Choroid plexus epithelial cell (primary cell): ENCODE results near the gene AGPS.

Experiments used
- DNase-seq: peaks from one replicate; pipeline ENCODE4 v3.0.0-alpha.2; 2010; ENCODE audit warnings: low read depth
- H3K4me3 ChIP-seq: 2 replicates; pipeline ENCODE4 v1.5.1; 2011; ENCODE audit warnings: low read depth, mild to moderate bottlenecking, control low read depth, low read length, moderate library complexity
- CTCF ChIP-seq: conservative IDR thresholded peaks from 2 replicates; pipeline ENCODE4 v1.5.1; 2011; ENCODE audit warnings: low read depth, mild to moderate bottlenecking, control low read depth, inconsistent platforms, low read length, moderate library complexity

Gene AGPS

DNA sequence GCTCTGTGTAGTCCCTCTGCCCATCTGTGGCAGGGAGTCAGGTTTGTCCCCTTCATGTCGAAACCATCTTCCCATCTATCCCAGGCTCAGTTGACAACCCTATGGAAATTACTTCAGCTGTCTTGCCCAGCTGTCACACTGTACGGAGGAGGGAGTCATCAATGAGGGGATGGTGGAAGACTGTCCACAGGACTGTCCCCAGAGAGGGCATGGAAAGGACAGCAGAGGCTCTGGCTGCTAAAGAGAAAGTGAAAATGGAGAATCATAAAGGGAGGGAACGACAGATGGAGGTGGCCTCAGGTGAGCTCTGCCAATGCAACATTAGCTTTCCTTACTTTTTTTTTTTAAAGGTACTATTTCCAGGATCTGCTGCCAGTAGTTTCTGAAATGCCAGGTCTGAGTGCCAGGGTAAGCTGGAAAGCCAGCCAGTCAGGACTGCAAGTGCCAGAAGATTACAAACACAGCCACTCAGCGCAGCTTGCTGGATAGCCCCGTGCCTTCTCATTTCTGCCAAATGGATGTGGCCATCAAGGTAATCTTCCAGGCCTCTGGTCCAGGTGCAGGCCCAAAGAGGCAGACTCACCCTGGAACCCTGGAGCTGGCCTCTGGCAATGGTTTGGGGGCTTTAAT lies 192.8 kb downstream of the AGPS start:
- H3K4me3 ChIP-seq = no peak overlapping the region
- TF ChIP-seq CTCF = no peak
- no peak for DNase-seq

DNA sequence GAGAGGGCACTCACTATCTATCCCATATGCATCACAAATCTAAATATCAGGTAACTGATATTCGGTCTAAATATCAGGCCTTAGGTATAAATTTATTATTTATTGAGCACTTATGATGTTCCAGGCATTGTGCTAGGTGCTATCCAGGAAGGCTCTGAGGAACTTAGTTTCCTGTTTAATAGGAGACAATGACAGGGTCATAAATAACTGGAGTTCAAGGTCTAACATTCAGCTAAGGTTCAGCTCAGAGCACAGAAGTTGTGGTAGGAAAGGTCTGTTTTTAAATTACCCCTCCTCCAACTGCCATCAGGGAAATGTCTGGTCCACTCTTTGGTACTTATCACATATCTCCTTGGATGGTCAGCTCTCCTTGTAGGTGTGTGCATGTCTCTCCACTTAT lies 193.6 kb downstream of the AGPS start:
- DNase-seq = no peak
- TF ChIP-seq CTCF = no peak
- no peak overlapping the region for H3K4me3 ChIP-seq

DNA sequence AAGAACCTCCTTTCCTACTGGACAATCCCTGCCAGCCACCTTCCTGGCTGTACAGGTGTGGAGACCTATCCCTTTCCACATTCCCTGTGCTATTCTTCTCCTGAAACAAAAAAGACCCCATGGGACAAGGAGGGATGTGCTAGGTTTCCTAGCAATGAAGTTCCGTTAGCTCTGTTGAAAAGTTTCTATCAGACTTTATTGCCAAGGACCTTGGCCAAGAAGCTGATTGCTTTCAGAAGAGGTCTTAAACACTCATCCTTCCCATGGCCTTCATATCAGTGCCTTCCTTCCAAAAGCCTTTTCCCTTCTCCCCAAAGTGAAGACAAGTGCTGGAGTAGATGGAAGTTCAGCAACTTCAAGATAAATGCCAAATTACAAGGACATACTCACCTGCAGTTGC lies 194.8 kb downstream of the AGPS start:
- TF ChIP-seq CTCF = no peak
- no peak for DNase-seq
- H3K4me3 ChIP-seq = no peak overlapping the region

GRCh38 chr2:177588671-177589070 lies 196.1 kb downstream of the AGPS start:
- no peak for DNase-seq
- TF ChIP-seq CTCF = no peak
- H3K4me3 ChIP-seq = no peak overlapping the region

- TF ChIP-seq CTCF = no peak
- no peak overlapping the region for H3K4me3 ChIP-seq
- no peak for DNase-seq
These were observed 196.6 kb downstream of the AGPS start for GRCh38 chr2:177589186-177589585.

DNA sequence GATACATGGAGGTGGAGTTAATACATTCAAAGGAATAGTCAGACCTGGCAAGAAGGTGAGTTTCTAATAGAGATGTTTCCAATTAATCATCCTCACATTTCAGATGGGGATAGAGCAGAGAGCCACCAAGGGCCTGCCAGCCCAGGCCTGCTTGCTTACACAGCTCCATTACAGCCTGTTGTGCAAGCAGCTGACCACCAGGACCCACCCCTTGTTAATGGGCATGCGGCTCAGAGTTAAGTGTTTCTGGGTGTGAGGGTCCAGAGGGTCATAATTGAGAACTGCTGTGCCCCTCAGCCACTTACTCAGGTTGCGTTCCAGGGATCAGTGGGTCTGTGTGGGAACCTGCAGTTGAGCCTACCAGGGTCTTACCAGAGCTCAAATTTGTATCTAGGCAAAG lies 199.8 kb downstream of the AGPS start:
- no peak for DNase-seq
- no peak overlapping the region for H3K4me3 ChIP-seq
- no peak for TF ChIP-seq CTCF

DNA sequence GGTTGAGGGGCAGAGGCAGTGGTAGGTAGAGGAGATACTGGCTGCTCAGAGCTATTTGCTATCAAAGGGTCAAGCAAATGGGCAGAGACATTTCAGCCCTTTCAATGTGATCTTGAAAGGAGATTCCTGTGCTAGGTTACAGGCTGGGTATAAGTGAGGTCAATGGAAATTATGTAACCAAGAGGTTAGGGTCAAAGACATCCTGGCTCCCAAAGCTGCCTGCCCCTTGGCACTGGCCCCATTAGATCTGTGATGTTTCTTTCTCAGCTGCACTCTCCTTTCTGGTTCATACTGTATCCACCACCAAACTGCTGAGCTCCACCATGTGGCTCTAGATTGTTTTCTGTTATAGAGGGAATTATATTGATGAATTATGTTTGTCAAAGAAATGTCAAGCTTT lies 200.4 kb downstream of the AGPS start:
- no peak for DNase-seq
- no peak for TF ChIP-seq CTCF
- no peak overlapping the region for H3K4me3 ChIP-seq
